Measurements from ENCODE around the gene KCNQ1.

Gene KCNQ1

DNA sequence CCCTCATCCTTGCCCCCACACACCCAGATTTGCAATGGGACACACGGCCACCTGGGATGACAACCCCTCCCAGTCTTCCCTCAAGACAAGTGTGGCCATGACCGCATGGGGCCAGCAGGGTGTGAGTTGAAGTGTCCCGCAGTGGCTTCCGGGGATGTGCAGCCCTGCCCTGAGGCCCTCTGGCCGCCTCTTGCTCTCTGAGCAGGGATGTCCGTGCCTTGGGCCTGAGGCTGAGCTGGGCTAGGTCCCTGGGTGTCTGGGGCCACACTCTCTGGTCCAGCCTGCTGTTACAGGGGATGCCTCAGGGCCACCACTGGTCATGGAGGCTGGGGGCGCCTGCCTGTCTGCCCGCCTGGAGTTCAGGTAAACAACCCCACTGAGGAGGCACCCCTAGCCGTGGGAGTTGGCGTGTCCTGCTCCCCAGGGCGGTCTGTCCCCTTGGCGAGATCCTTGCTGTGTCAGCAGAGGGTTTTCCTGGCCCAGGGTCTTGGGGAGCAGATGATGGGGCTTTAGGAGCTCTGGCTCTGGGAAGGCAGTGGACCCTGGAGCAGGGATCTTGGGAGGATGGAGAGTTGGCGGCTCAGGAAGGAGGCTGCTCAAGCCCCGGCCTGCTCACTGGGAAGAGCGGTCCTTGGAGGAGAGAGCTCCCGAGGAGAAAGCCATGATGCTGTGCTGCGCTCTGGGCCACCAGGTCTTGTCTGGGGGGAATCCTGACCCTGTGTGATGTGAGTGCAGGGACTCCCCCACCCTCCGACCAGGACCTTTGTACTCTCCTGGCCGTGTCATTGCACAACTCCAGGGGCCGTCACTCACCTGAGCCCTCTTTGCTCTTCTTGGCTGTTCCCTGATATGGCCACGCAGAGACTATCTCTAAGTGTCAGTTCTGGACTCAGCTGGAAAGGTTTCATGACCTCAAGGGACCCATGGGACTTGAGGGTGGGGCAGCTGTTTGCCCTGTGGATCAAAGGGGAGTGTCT, 67.9 kb downstream of the KCNQ1 start:
- no peak for FAIRE-seq

- no peak for FAIRE-seq
Measured at GRCh38 chr11:2513441-2513840, 68.6 kb downstream of the KCNQ1 start.

DNA sequence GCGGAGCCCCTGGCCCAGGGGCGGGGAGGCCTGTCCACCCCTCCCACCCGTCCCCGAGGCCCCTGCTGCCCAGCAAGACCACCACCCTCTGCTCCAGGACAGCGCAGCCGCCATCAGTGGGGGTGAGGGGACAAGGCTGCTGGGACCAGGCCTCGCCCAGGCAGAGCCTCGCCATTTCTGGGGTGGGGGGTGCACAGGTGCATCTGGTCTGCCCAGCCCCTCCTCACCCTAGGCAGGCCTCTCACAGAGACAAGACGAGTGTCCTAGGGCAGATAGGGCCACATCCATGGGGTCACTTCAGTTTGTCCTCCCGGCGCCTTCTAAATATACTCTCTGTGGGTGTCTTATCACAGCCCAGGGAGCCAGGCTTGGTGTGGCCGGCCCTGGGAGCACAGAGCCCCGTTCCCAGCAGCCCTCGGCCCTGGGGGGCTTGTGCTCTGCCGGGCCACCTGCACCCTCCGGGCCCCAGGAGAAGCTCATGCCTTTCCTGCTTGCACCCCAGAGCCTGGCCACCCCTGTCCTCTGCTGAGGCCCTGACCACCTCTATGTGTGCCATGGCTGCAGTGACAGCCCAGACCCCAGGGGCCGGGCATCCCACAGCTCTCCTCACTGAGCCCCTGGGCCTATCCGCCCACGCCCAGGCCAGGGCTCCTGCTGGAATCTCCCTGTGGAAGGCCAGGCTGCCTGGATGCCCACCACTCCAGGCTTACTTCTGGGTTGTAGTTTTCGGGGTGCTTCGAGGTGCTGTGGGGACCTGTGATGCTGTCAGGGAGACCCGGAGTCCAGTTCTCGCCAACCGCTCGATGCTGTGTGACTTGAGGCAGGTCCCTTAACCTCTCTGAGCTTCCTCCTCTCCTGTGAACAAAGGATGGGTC, 70.8 kb downstream of the KCNQ1 start:
- FAIRE-seq = no peak

- no peak for FAIRE-seq
Measured at GRCh38 chr11:2516276-2517015, 71.6 kb downstream of the KCNQ1 start.

DNA sequence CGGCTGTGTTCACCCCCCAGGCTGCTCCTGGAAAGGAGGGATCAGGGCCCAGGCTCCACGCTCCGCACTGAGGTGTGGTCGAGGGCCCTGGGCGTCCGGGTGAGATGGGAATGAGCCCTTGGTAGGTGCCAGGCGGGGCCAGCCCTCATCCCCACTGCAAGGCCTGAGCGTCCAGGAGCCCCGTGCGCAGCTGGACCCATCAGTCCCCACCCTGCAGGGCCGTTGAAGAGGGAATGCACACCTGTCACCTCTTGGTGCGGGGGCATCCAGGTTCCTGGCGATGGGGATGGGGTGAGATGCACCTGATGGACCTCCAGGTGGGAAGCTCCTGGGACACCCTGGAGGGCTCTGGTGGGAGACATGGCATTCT, 72.2 kb downstream of the KCNQ1 start:
- no peak for FAIRE-seq

DNA sequence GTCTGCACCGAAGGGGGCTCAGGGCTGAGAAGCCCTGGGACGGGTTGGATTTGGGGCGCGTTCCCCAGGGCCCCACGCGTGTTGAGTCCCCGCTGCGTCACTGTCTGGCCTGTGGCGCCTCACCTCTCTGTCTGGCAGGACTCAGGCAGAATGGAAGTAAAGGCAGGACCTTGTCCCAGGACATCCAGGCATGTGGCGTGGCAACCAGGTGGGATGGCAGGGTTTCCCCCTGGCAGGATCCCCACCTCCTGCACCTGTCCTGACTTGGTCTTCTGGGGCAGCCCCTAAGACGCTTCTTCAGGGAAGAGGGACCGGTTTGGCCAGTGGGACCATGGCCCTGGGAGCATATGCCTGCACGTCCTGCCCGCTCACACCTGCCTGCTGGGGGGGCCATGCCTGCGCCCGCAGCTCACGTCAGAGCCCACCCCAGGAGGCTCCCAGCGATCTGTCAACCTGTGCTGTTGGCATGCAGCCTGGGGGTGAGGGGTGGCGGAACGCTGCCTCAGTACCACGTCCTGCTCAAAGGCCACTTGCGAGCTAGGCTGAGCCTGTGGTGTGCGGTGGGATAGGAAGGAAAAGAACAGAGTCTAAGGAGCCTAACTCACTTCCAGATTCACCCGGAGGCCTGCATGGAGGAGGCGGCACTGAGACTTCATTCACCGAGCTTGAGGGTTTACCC, 72.7 kb downstream of the KCNQ1 start:
- FAIRE-seq = no peak

DNA sequence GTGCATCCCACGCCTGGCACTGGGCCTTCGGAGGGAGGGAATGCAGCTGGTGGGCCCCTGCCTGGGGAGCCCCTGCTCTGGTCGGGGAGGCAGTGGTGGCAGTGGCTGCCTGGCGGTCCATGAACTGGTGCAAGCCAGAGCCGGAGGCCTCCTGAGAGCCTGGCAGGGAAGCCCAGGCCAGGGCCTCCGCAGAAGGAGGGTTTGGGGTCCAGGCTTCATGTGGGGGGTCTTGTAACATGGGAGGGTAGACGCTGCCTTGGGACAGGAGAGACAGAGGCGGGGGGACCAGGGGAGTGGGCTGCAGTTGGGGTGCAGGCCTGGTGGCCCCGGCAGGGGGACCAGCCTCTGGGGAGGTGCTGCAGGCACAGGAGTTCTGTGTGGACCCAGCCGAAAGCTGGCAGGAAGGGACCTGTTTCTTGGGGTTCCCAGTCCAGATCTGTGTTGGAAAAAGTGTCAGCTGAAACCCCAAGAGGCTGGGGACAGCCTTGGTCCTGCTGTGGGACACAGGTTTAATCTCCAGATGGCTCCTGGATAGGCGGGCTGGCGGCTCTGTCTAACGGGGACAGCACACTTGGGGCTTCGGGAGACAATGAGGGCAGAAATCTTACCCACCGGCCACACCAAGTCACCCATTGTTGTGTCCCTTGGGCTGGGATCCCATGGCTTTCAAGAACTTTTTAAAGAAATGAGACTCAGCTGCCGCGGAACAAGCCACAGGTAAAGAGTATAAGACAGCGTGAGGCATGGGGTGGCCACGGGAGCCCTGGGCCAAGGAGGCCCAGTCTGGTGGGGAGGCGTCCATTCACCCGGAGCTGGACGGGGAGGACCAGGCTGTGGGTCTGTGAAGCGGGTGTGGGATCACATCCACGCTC, 73.5 kb downstream of the KCNQ1 start:
- FAIRE-seq = no peak

DNA sequence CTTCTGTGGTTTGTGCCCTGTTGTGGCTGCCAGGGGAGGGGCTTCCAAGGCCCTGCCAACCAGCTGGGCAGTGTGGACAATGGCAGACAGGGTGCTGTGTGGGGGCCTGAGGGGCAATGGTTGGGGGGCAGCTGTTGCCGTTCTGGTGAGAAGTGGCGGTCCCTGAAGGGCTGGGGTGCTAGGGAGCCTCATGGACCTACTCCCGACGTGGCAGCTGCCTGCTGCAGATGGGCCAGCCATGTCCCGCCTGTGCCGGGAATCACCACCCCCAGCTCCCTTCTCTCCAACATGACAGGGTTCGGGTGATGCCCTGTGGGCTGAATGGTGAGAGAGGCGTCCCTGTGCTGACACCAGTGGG, 74.2 kb downstream of the KCNQ1 start:
- FAIRE-seq = no peak

- FAIRE-seq = no peak
Measured at GRCh38 chr11:2519517-2519861, 74.7 kb downstream of the KCNQ1 start.

DNA sequence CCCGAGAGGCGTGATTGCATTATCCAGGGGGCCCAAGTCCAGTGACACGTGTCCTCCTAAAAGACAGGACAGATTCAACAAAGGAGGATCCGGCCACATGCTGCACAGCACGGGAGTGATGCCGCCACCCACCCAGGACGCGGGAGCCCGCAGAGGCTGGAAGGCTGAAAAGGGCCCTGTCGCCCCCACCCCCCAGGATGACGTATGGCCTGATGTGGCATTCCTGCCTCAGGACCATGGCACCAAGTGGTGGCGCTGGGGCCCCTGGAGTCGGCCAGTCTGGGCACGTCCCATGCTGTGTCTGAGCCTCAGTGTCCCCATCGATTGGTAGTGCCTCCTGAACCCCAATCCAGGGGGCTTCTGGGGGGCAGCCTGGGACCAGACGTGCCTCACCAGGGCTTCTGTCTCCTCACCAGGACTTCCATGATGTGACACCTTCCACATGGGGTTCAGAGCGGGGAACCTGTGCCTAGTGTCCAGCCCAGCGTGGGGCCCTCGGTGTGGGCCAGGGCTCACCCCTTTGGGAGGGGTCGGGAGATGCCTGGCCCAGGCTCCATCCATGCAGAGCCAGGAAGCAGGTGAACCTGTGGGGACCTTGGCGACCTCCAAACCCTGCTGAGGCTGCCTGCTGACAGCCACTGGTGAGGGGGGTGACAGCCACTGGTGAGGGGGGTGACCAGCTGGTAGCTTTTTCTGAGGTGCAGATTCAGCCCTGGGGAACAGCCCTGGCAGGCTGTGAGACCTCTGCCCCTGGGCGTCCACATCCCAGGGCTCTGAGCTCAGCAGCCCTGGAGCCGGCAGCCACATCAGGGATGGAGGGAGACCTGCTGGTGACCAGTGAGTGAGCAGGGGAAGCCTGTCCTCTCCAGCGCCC, 75.3 kb downstream of the KCNQ1 start:
- no peak for FAIRE-seq

DNA sequence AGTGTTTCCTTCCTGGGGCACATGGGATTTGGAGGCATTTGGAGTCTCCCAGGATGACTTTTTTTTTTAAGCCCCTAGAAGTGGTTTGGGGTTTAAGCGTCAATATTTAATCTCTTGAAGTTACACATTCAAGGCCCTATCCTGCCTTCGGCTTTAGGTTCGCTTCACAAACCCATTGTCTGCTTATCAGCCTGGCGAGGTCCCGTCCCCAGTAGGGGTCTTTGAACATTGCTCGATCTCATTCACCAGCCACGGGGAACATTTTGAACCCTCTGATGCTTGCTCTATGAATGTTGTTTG, 75.9 kb downstream of the KCNQ1 start:
- FAIRE-seq = no peak

- FAIRE-seq = no peak
Measured at GRCh38 chr11:2521081-2521732, 76.4 kb downstream of the KCNQ1 start.

DNA sequence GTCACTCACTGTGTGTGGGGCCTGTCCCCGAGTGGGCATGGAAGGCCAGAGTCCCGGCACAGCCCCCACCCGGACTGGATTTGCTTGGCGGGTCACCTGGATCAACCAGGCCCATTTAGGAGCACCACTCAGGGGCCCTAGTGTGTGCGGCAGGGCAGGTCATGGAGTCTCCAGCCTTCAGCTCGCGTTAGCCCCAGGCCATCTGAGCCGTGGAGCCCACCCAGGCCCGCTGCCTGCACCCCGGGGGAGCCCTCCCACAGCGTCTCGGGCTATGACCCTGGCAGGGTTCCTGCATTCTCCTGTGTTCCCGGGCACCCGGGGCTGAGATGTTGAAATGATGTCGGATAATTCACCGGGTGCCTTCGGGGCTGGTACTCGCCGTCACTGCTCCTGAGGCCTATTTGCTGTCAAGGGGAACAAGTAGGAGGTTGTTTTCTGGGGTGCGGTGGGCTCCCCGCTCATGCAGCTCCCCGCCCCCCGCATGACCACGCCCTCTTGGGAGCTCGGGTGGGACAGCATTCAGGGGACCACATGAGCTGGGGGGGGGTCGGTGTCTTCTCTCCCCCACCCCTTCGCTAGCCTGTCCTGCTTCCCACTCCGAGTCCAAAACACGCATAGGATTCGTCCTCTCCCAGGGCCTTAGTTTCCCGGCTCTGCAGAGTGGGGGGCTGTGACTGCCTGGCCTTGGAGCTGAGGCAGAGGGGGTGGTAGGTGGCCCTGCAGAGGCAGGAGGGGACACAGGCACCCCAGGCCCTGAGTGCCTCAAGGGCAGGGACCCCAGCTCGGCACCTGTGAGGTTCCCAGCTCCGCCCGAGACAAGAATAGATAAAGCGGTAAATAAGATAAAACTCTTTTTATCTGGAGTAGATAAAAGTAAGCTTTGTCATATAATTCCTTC, 77.2 kb downstream of the KCNQ1 start:
- FAIRE-seq = no peak

GRCh38 chr11:2522631-2523255, 77.9 kb downstream of the KCNQ1 start:
- no peak for FAIRE-seq

DNA sequence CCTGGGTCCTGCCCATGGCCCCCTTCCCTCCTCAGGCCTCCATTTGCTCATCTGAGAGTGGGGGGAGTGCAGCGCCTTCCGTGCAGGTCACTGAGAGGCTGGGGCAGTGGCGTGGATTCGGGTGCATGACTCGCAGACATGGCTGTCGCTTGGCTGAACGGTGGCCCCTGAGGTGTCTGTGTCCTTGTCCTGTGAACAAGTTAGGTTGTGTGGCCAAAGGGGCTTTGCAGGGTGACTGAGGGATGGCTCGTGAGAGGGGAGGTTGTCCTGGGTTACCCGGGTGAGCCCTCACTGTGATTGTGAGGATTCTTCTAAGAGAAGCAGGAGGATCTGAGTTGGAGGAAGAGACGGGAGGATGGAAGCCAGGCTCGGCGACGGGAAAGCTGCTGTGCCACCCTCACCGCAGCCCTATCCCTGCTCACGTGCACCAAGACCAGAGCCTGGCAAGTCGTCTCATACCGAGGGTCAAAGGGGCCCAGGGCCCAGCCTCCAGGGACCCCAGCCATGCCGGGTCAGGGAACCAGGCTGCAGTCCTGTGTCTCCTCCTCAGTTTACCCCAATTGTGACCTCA, 79.1 kb downstream of the KCNQ1 start:
- FAIRE-seq = no peak

- no peak for FAIRE-seq
Measured at GRCh38 chr11:2524446-2525165, 79.8 kb downstream of the KCNQ1 start.

- no peak for FAIRE-seq
Measured at GRCh38 chr11:2525166-2525861, 80.5 kb downstream of the KCNQ1 start.

Data from G401.6 (cell line).